ENCODE measurements around the gene CAST.

DNA sequence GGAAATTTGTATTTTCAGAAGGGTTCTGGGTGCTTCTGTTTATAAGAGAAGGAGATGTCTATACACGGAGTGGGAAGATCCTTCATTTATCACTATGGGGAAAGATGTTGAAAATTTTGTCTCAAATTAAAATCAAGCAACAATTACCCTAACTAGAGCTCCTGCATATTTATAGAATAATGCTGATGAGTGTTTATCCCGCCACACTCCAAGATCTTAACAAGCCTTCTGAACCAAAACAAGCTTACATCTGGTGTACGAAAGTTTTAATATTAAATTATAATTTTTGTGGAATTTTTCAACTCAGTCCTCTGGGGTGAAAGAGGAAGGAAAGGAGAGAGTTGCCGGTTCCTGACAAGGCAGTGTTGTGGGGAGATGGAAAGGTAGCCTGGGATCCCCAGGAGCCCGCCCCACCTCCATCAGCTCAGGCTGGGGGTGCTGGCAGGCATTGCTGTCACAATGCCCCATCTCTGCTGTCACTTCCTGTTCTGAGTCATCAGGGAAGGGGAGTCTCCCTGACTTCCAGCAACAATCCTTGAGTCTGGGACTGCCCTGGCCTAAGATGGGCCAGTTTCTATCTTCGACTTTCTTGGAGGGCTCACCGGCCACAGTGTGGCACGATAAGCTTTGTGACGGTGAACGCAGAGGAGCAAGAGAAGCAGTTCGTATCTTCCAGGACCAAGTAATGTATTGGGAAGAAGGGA is 81.0 kb downstream of the CAST start:
- TF ChIP-seq, protein P1, sequence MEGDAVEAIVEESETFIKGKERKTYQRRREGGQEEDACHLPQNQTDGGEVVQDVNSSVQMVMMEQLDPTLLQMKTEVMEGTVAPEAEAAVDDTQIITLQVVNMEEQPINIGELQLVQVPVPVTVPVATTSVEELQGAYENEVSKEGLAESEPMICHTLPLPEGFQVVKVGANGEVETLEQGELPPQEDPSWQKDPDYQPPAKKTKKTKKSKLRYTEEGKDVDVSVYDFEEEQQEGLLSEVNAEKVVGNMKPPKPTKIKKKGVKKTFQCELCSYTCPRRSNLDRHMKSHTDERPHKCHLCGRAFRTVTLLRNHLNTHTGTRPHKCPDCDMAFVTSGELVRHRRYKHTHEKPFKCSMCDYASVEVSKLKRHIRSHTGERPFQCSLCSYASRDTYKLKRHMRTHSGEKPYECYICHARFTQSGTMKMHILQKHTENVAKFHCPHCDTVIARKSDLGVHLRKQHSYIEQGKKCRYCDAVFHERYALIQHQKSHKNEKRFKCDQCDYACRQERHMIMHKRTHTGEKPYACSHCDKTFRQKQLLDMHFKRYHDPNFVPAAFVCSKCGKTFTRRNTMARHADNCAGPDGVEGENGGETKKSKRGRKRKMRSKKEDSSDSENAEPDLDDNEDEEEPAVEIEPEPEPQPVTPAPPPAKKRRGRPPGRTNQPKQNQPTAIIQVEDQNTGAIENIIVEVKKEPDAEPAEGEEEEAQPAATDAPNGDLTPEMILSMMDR (IDR thresholded peaks at IDR 0.05), result no peak
- no peak for TF ChIP-seq POLR2A (IDR thresholded peaks at IDR 0.05)

Data from lower leg skin (tissue), 3 donors.